HCT116 (cell line): ENCODE measurements around the gene RHOG.

Experiments used
- ATF3 ChIP-seq: IDR thresholded peaks from 2 replicates; pipeline ENCODE4 v1.6.1; 2012
- TF ChIP-seq, protein P1 (sequence below), 3 experiments: fragments of 200-600 bp in 1 of 3; sonication (generic) in 1 of 3; IDR thresholded peaks in 2 of 3; conservative IDR thresholded peaks in 1 of 3; 2 replicates each; pipeline ENCODE4 v1.5.1; 2012 to 2017; ENCODE audit warnings: low read depth in 2 of 3, low read length in 2 of 3, antibody characterized with exemption in 1 of 3, borderline replicate concordance in 1 of 3, control low read depth in 1 of 3, mild to moderate bottlenecking in 1 of 3, mixed read lengths in 1 of 3, mixed run types in 1 of 3, moderate library complexity in 1 of 3; ENCODE audit not compliant: insufficient read depth in 1 of 3

- TF ChIP-seq ATF3 = no peak
- TF ChIP-seq, protein P1, sequence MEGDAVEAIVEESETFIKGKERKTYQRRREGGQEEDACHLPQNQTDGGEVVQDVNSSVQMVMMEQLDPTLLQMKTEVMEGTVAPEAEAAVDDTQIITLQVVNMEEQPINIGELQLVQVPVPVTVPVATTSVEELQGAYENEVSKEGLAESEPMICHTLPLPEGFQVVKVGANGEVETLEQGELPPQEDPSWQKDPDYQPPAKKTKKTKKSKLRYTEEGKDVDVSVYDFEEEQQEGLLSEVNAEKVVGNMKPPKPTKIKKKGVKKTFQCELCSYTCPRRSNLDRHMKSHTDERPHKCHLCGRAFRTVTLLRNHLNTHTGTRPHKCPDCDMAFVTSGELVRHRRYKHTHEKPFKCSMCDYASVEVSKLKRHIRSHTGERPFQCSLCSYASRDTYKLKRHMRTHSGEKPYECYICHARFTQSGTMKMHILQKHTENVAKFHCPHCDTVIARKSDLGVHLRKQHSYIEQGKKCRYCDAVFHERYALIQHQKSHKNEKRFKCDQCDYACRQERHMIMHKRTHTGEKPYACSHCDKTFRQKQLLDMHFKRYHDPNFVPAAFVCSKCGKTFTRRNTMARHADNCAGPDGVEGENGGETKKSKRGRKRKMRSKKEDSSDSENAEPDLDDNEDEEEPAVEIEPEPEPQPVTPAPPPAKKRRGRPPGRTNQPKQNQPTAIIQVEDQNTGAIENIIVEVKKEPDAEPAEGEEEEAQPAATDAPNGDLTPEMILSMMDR (IDR thresholded peaks at IDR 0.05 in 2 of 3, conservative IDR thresholded peaks at IDR 0.05 in 1 of 3; ENCODE audit: borderline replicate concordance in 1 of 3, insufficient read depth in 1 of 3, low read depth in 2 of 3, low read length in 2 of 3) = no peak
Measured at GRCh38 chr11:3820971-3821370, 19.8 kb downstream of the RHOG start.
